Measurements from ENCODE around the gene CREB1. TPM values are rescaled to one million over a fixed set of nuclear protein-coding genes. Genes with fewer than 3 reads are reported as not detected.
"Not testable (repeated sequence)": the region's sequence is repeated elsewhere in the genome, so short reads cannot be mapped to it uniquely, and the experiment has no call there.

The CREB1 gene
- total and polyA plus RNA-seq, 8 donors = 61.1 to 83.0 (median 70.9) TPM

- intact Hi-C loops (cut with DNase I) = no loop called here
These were observed 110.9 kb downstream of the CREB1 start for GRCh38 chr2:207640661-207641060.

GRCh38 chr2:207643892-207644291, 114.1 kb downstream of the CREB1 start:
- Histone ChIP-seq H3K4me1 (no peaks in the 10 kb centered on the region), H3K36me3 (no peaks in the 10 kb centered on the region), H3K9me3 (peaks cover 0 to 13% of the 10 kb centered on the region in 2 donors), H3K4me3 (no peak overlapping the region), H3K27me3 (no peaks in the 10 kb centered on the region), H3K27ac (no peak overlapping the region)
- no peak for ATAC-seq
- intact Hi-C loops (cut with DNase I) = no loop called here
- no peak for TF ChIP-seq CTCF (IDR thresholded peaks at IDR 0.05)
- DNase-seq = no peak

More at GRCh38 chr2:207640661-207641060, 110.9 kb downstream of the CREB1 start:
- peaks cover 0 to 13% of the 10 kb centered on the region in 2 donors for H3K9me3 ChIP-seq
- H3K36me3 ChIP-seq = no peaks in the 10 kb centered on the region
- H3K4me3 ChIP-seq = no peak overlapping the region
- ATAC-seq (no peak), DNase-seq (no peak)
- H3K4me1 ChIP-seq = no peaks in the 10 kb centered on the region
- no peak for TF ChIP-seq CTCF (IDR thresholded peaks at IDR 0.05)
- no peaks in the 10 kb centered on the region for H3K27me3 ChIP-seq
- no peak overlapping the region for H3K27ac ChIP-seq

GRCh38 chr2:207646582-207646981, 116.8 kb downstream of the CREB1 start:
- ATAC-seq; intact Hi-C loops (cut with DNase I): not testable (repeated sequence)

More at GRCh38 chr2:207646582-207646981, 116.8 kb downstream of the CREB1 start:
- not testable (repeated sequence) for H3K27ac ChIP-seq, DNase-seq, H3K4me3 ChIP-seq, H3K9me3 ChIP-seq, H3K36me3 ChIP-seq, H3K4me1 ChIP-seq, H3K27me3 ChIP-seq

Other genes with a start within 250 kb of the CREB1 start
- gene METTL21A, start 95.4 kb downstream of the CREB1 start, total RNA-seq = 10 to 100 TPM; 14.6 to 18.1 TPM
- 10 to 100 TPM; 27.3 to 37.7 (median 34.0) TPM for gene METTL21A, start 95.4 kb downstream of the CREB1 start, polyA plus RNA-seq (ENCODE audit: insufficient read length in 6 of 6)
- 10 to 100 TPM; 20.6 to 33.2 TPM for gene CCNYL1, start 181.7 kb downstream of the CREB1 start, total RNA-seq
- gene CCNYL1, start 181.7 kb downstream of the CREB1 start, polyA plus RNA-seq (ENCODE audit: insufficient read length in 6 of 6) = 10 to 100 TPM; 18.8 to 31.5 (median 24.2) TPM
- 10 to 100 TPM; 31.9 to 33.8 TPM for gene FZD5, start 239.9 kb downstream of the CREB1 start, total RNA-seq
- gene FZD5, start 239.9 kb downstream of the CREB1 start, polyA plus RNA-seq (ENCODE audit: insufficient read length in 6 of 6) = 10 to 100 TPM; 11.0 to 16.3 (median 12.4) TPM